Chondrocyte (in vitro differentiated cells): Measurements from ENCODE around the gene MED9. TPM values are rescaled to one million over a fixed set of nuclear protein-coding genes. Genes with fewer than 3 reads are reported as not detected.

ENCODE experiments used
- DNase-seq: peaks from one replicate; pipeline ENCODE4 v3.0.0; 2021; ENCODE audit warnings: mixed read lengths, low spot score
- H3K27ac Mint-ChIP-seq: one replicate; pipeline ENCODE4 v1.8.0; 2021; ENCODE audit warnings: mild to moderate bottlenecking, moderate library complexity, mixed read lengths; ENCODE audit not compliant: unreplicated experiment
- H3K27me3 Mint-ChIP-seq: 2 replicates; pipeline ENCODE4 v1.8.0; 2021; ENCODE audit warnings: low read depth, mixed read lengths
- H3K36me3 Mint-ChIP-seq: 2 replicates; pipeline ENCODE4 v1.8.0; 2021; ENCODE audit warnings: low read depth, mixed read lengths
- H3K4me1 Mint-ChIP-seq: 2 replicates; pipeline ENCODE4 v1.8.0; 2021; ENCODE audit warnings: low read depth, mild to moderate bottlenecking, mixed read lengths
- H3K4me3 Mint-ChIP-seq: one replicate; pipeline ENCODE4 v1.8.0; 2021; ENCODE audit warnings: mild to moderate bottlenecking, moderate library complexity, mixed read lengths; ENCODE audit not compliant: unreplicated experiment
- H3K9me3 Mint-ChIP-seq: 2 replicates; pipeline ENCODE4 v1.8.0; 2021; ENCODE audit warnings: low read depth, mixed read lengths
- CTCF ChIP-seq: fragments of 200-600 bp; sonication (generic); IDR thresholded peaks from 2 replicates; pipeline ENCODE4 v1.5.0; 2021; ENCODE audit warnings: antibody characterized with exemption, mild to moderate bottlenecking, moderate library complexity
- total RNA-seq: library from RNA; stranded (reverse); gene quantifications from 3 replicates; pipeline ENCODE4 v1.2.1, GENCODE V29; 2021

Gene MED9
- total RNA-seq, 1 donor from 2014 or later = 7.9 TPM

GRCh38 chr17:17514361-17514992 lies 37.7 kb downstream of the MED9 start:
- no peak overlapping the region for H3K27ac Mint-ChIP-seq

GRCh38 chr17:17514993-17515933 lies 38.5 kb downstream of the MED9 start:
- no peak for TF ChIP-seq CTCF
- H3K36me3 Mint-ChIP-seq = no peaks in the 10 kb centered on the region
- H3K4me1 Mint-ChIP-seq = peaks cover 10% of the 10 kb centered on the region
- H3K4me3 Mint-ChIP-seq = no peak overlapping the region
- DNase-seq = no peak
- H3K27ac Mint-ChIP-seq = no peak overlapping the region
- no peaks in the 10 kb centered on the region for H3K27me3 Mint-ChIP-seq
- H3K9me3 Mint-ChIP-seq = no peaks in the 10 kb centered on the region

More at GRCh38 chr17:17514361-17514992, 37.7 kb downstream of the MED9 start:
- no peak for TF ChIP-seq CTCF
- DNase-seq = peak; percentile 56
- no peaks in the 10 kb centered on the region for H3K9me3 Mint-ChIP-seq
- no peak overlapping the region for H3K4me3 Mint-ChIP-seq
- H3K27me3 Mint-ChIP-seq = no peaks in the 10 kb centered on the region
- H3K36me3 Mint-ChIP-seq = no peaks in the 10 kb centered on the region
- H3K4me1 Mint-ChIP-seq = peaks cover 10% of the 10 kb centered on the region

- Mint-ChIP-seq H3K27me3 (no peaks in the 10 kb centered on the region), H3K27ac (no peak overlapping the region), H3K4me1 (peaks cover 10% of the 10 kb centered on the region), H3K36me3 (no peaks in the 10 kb centered on the region), H3K4me3 (no peak overlapping the region), H3K9me3 (no peaks in the 10 kb centered on the region)
- TF ChIP-seq CTCF = no peak
- DNase-seq = no peak
Observed at GRCh38 chr17:17515934-17516930, 39.4 kb downstream of the MED9 start.

DNA sequence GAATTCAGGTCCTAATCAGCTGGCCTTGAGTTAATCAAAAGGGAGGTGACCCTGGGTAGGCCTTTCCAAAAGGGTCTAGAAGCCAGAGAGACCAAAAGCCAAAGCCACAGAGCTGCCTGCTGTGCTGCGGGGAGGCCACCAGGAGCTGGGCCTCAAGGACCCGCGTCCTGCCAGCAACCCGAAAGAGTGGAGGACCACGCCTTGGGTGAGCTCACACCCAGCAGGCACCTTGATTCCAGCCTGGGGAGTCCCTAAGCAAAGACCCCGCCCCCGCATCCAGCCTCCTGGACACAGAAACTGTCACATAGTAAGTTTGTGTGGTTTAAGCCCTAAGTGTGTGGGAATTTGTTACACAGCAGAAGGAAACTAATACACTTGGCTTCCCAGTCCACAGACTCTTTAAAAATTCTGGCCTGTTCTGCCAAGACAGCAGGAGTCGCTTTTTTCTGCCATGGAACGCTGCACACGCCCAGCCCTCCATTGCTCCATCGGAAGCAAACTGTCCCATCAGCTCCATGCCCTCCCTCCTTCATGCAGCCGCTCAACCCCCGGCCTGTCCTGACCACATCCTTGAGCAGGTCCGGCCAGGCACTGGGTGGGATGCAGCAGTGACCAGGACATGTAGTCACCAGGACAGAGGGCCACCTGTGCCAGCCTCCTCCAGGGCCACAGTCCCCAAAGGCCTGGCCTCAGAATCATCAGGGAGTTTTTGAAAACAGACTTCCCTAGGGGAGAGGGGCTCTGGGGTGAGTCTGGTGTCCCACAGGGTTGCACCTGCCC lies 40.3 kb downstream of the MED9 start:
- Mint-ChIP-seq H3K27me3 (no peaks in the 10 kb centered on the region), H3K9me3 (no peaks in the 10 kb centered on the region), H3K36me3 (no peaks in the 10 kb centered on the region), H3K27ac (no peak overlapping the region), H3K4me3 (no peak overlapping the region), H3K4me1 (peaks cover 5% of the 10 kb centered on the region)
- TF ChIP-seq CTCF = no peak
- no peak for DNase-seq
